Mesendoderm (in vitro differentiated cells): ENCODE data around the gene GSTT4. TPM values are rescaled to one million over a fixed set of nuclear protein-coding genes. Genes with fewer than 3 reads are reported as not detected.

Experiments used
- DNase-seq: peaks from one replicate; pipeline ENCODE4 v3.0.0; 2013
- H2AK5ac ChIP-seq: 2 replicates; pipeline ENCODE4 v1.6.1; 2013; ENCODE audit warnings: low read length, inconsistent platforms
- H2BK120ac ChIP-seq: 2 replicates; pipeline ENCODE4 v1.6.1; 2013; ENCODE audit warnings: low read depth, mild to moderate bottlenecking, low read length, moderate library complexity, mixed read lengths
- H2BK15ac ChIP-seq: replicated peaks from 2 replicates; pipeline ENCODE4 v1.6.1; 2013; ENCODE audit warnings: low read depth, mild to moderate bottlenecking, moderate library complexity
- H2BK5ac ChIP-seq: 2 replicates; pipeline ENCODE4 v1.6.1; 2013; ENCODE audit warnings: low read length, inconsistent platforms
- H3K18ac ChIP-seq: 2 replicates; pipeline ENCODE4 v1.6.1; 2013; ENCODE audit warnings: mild to moderate bottlenecking, low read length, mixed read lengths
- H3K23ac ChIP-seq: one replicate; pipeline ENCODE4 v1.6.1; 2013; ENCODE audit warnings: low read length
- H3K27ac ChIP-seq: 2 replicates; pipeline ENCODE4 v1.5.1; 2013; ENCODE audit warnings: low read depth, mild to moderate bottlenecking, inconsistent platforms, low read length, moderate library complexity
- H3K27me3 ChIP-seq: 2 replicates; pipeline ENCODE4 v1.6.1; 2013; ENCODE audit warnings: low read length, control low read depth, mild to moderate bottlenecking, inconsistent platforms; ENCODE audit not compliant: insufficient read depth, poor library complexity
- H3K36me3 ChIP-seq: 2 replicates; pipeline ENCODE4 v1.6.1; 2013; ENCODE audit warnings: low read length, inconsistent platforms; ENCODE audit not compliant: control insufficient read depth, insufficient read depth
- H3K4ac ChIP-seq: one replicate; pipeline ENCODE4 v1.6.1; 2013; ENCODE audit warnings: low read depth, mild to moderate bottlenecking, low read length, moderate library complexity
- H3K4me1 ChIP-seq: 2 replicates; pipeline ENCODE4 v1.6.1; 2013; ENCODE audit warnings: low read depth, low read length, inconsistent platforms; ENCODE audit not compliant: control insufficient read depth
- H3K4me2 ChIP-seq: 2 replicates; pipeline ENCODE4 v1.6.1; 2013; ENCODE audit warnings: low read length
- H3K4me3 ChIP-seq: 2 replicates; pipeline ENCODE4 v1.5.1; 2013; ENCODE audit warnings: mild to moderate bottlenecking, low read length
- H3K56ac ChIP-seq: one replicate; pipeline ENCODE4 v1.6.1; 2013; ENCODE audit warnings: low read length
- H3K79me1 ChIP-seq: 2 replicates; pipeline ENCODE4 v1.6.1; 2013; ENCODE audit warnings: low read length, inconsistent platforms
- H3K79me2 ChIP-seq: 2 replicates; pipeline ENCODE4 v1.6.1; 2013; ENCODE audit warnings: mild to moderate bottlenecking, low read length; ENCODE audit not compliant: control insufficient read depth, insufficient read depth
- H3K9ac ChIP-seq: 2 replicates; pipeline ENCODE4 v1.6.1; 2013; ENCODE audit warnings: low read length, inconsistent platforms
- H4K5ac ChIP-seq: one replicate; pipeline ENCODE4 v1.6.1; 2013; ENCODE audit warnings: low read length
- H4K8ac ChIP-seq: one replicate; pipeline ENCODE4 v1.6.1; 2013; ENCODE audit warnings: low read depth, mild to moderate bottlenecking, control low read depth, low read length, moderate library complexity
- WGBS: extraction: QIAGEN DNeasy Blood & Tissue Kit; methylation state at CpG from one replicate; pipeline ENCODE4 v1.1.7; 2013; ENCODE audit warnings: low lambda C conversion rate, missing lambda C conversion rate; ENCODE audit not compliant: insufficient coverage; ENCODE audit errors: extremely low coverage; 5-methylcytosine and 5-hydroxymethylcytosine counted together
- polyA plus RNA-seq, 2 experiments: library from polyadenylated mRNA; stranded (reverse); fragments of 200-250 nt; gene quantifications; one replicate each; pipeline ENCODE4 v1.2.3, GENCODE V29; 2013

The GSTT4 gene
- polyA plus RNA-seq (2013, experiment 1 of 2): 0.08 TPM
- 0.06 TPM for polyA plus RNA-seq (2013, experiment 2 of 2)

DNA sequence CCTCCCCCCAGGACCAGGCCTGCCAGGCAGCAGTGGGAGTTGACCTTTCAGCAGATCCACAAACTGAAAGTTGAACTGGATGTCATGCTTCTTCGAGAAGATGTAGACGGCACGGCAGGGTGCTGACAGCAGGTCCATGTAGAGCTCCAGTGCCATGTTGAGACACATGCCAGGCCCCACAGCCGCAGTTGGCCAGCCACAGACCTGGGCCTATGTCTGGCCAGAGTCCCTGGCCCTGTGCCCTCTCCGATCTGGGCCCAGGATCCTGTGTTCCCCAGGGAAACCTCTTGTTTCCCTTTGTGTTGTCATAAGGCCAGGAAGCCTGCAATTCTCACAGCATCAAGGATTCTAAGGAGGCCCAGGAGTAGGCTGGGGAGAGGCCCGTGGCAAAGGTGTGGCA is at the start of gene GSTT4:
Gene GSTT4 (minus strand): TSS at position 253 of the 400 bp plus-strand sequence. CDS start 97 bp downstream, at position 156.
- no peak within 1 kb of the TSS for H3K56ac ChIP-seq
- no peaks in the 10 kb centered on the region for H3K79me2 ChIP-seq
- H2BK120ac ChIP-seq: no peak within 1 kb of the TSS
- no peak within 1 kb of the TSS for H2BK5ac ChIP-seq
- H3K79me1 ChIP-seq: no peaks in the 10 kb centered on the region
- H3K4me3 ChIP-seq: no peak within 1 kb of the TSS
- DNase-seq: no peak
- H3K27ac ChIP-seq: no peak within 1 kb of the TSS
- H3K23ac ChIP-seq: no peak within 1 kb of the TSS
- no CpG with 5 or more reads among the region's 6 CpGs for WGBS
- H3K4me2 ChIP-seq: no peak within 1 kb of the TSS
- H3K18ac ChIP-seq: no peak within 1 kb of the TSS
- H4K8ac ChIP-seq: no peak within 1 kb of the TSS
- H2AK5ac ChIP-seq: no peak within 1 kb of the TSS
- H3K27me3 ChIP-seq: no peaks in the 10 kb centered on the region
- H4K5ac ChIP-seq: no peak within 1 kb of the TSS
- H3K9ac ChIP-seq: no peak within 1 kb of the TSS
- H3K4ac ChIP-seq: no peak within 1 kb of the TSS
- no peaks in the 10 kb centered on the region for H3K36me3 ChIP-seq
- no peaks in the 10 kb centered on the region for H3K4me1 ChIP-seq
- H2BK15ac ChIP-seq: no peak within 1 kb of the TSS

DNA sequence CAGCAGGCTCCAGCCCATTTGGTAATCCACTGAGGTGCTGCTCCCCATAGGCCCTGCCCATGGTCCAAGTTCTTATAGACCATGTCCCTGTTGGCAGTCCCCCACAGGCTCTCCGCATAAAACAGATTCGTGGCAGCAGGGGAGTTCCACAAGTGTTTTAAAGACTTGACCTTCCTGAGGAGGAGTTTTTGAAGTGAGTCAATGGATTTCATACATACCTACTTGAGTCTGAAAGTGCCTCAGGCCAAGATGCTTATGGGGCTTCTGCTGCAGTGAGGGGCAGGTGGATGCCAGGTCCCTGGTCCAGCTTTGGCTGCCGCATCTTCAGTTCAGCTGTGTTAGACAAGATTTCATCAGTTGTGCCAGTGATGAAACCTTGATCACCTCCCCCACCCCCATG is 49.1 kb upstream of the GSTT4 start:
- Histone ChIP-seq H2AK5ac (no peak overlapping the region), H3K56ac (no peak overlapping the region), H3K18ac (no peak overlapping the region), H3K9ac (no peak overlapping the region), H2BK120ac (no peak overlapping the region), H3K79me2 (no peaks in the 10 kb centered on the region), H3K27ac (no peak overlapping the region), H3K23ac (no peak overlapping the region), H3K4me2 (no peak overlapping the region), H2BK5ac (no peak overlapping the region), H3K4ac (no peak overlapping the region), H4K5ac (no peak overlapping the region), H2BK15ac (no peak overlapping the region), H3K4me1 (no peaks in the 10 kb centered on the region), H4K8ac (no peak overlapping the region), H3K4me3 (no peak overlapping the region), H3K79me1 (no peaks in the 10 kb centered on the region), H3K27me3 (no peaks in the 10 kb centered on the region), H3K36me3 (peaks cover 3% of the 10 kb centered on the region)
- peak; percentile 13 for DNase-seq
- WGBS: no CpG with 5 or more reads among the region's 3 CpGs

DNA sequence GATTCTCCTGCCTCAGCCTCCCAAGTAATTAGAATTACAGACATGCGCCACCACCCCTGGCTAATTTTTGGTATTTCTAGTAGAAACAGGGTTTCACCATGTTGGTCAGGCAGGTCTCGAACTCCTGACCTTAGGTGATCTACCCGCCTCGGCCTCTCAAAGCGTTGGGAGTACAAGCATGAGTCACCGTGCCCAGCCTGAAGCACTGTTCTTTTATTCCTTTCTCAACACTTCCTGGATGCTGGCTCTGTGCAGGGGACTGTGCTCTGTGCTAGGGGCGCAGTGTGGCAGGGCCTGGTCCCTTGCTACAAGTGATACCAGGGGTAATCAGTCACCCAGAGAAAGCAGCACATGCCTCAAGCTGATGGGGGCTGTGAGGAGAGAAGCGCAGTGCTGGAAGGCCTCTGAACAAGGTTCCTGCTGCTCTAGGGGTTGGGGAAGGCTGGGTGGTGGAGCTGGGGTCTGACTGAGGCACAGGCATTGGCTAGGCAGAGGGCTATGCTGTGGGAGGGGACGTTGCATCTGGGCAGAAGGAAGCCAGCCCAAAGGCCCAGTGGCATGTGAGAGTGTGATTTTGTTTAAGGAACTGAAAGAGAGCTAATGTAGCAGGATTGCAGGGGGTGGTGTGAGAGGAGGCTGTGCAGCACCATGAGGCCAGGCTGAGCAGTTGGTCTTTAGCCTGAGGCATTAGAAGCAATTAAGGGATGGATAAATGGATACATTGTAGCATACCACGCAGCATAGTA is 48.4 kb upstream of the GSTT4 start:
- Histone ChIP-seq H3K4me1 (no peaks in the 10 kb centered on the region), H2BK15ac (no peak overlapping the region), H3K27ac (no peak overlapping the region), H3K27me3 (no peaks in the 10 kb centered on the region), H4K8ac (no peak overlapping the region), H3K4me3 (no peak overlapping the region), H2BK120ac (no peak overlapping the region), H3K23ac (no peak overlapping the region), H3K79me2 (no peaks in the 10 kb centered on the region), H4K5ac (no peak overlapping the region), H3K36me3 (peaks cover 4% of the 10 kb centered on the region), H3K18ac (no peak overlapping the region), H3K56ac (no peak overlapping the region), H3K4me2 (no peak overlapping the region), H2AK5ac (no peak overlapping the region), H3K4ac (no peak overlapping the region), H3K9ac (no peak overlapping the region), H3K79me1 (no peaks in the 10 kb centered on the region), H2BK5ac (no peak overlapping the region)
- no CpG with 5 or more reads among the region's 10 CpGs for WGBS
- no peak for DNase-seq

DNA sequence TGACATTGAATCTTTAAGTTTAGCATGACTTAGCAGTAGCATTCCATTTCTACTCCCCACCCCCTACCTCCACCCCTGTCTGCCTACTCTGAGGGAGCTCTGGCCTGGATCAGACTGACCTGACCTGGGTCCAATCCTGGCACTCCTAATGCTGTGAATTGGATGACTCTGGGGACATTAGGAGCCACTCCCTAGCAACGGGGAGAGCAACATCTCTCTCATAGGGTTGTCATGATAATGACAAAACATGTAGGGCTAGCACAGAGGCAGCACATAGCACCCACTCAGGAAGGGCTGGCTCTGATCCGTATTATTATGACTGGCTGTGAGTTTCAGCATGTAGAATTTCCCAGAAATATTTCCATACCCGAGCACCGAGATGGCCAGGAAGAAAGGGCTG is 46.3 kb upstream of the GSTT4 start:
- H3K4me2 ChIP-seq: no peak overlapping the region
- H2AK5ac ChIP-seq: no peak overlapping the region
- peaks cover 4% of the 10 kb centered on the region for H3K36me3 ChIP-seq
- H3K18ac ChIP-seq: no peak overlapping the region
- H3K79me2 ChIP-seq: no peaks in the 10 kb centered on the region
- H3K4me1 ChIP-seq: no peaks in the 10 kb centered on the region
- no peak overlapping the region for H3K4ac ChIP-seq
- DNase-seq: no peak
- WGBS: no CpG with 5 or more reads among the region's 4 CpGs
- H4K8ac ChIP-seq: no peak overlapping the region
- H2BK120ac ChIP-seq: no peak overlapping the region
- no peak overlapping the region for H3K9ac ChIP-seq
- no peaks in the 10 kb centered on the region for H3K27me3 ChIP-seq
- no peak overlapping the region for H2BK5ac ChIP-seq
- no peak overlapping the region for H3K23ac ChIP-seq
- H2BK15ac ChIP-seq: no peak overlapping the region
- H3K56ac ChIP-seq: no peak overlapping the region
- no peak overlapping the region for H3K4me3 ChIP-seq
- no peaks in the 10 kb centered on the region for H3K79me1 ChIP-seq
- H4K5ac ChIP-seq: no peak overlapping the region
- H3K27ac ChIP-seq: no peak overlapping the region

DNA sequence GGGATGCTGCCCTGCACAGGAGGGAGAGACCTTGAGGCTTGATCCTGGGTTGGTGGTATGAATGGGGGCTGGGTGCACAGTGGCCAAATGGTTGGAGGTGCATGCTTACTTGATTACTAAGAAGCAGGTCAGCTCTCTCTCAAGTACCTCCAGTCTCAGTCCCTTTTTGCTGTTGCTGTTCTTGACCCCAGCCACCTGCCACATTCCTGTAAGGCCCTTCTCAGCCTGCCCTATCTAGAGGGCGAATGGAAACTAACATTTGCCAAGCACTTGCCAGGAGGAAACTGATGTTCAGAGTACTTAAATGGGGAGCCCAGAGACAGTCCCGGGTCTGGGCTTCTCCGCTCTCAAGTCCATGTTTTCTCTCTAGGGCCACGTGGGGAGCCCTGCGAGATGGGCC is 45.8 kb upstream of the GSTT4 start:
- Histone ChIP-seq H2BK120ac (no peak overlapping the region), H2AK5ac (no peak overlapping the region), H4K5ac (no peak overlapping the region), H3K27ac (no peak overlapping the region), H3K9ac (no peak overlapping the region), H3K4me1 (no peaks in the 10 kb centered on the region), H3K27me3 (no peaks in the 10 kb centered on the region), H3K79me2 (no peaks in the 10 kb centered on the region), H3K4me2 (no peak overlapping the region), H3K18ac (no peak overlapping the region), H3K4me3 (no peak overlapping the region), H3K4ac (no peak overlapping the region), H2BK5ac (no peak overlapping the region), H3K56ac (no peak overlapping the region), H3K23ac (no peak overlapping the region), H3K79me1 (no peaks in the 10 kb centered on the region), H3K36me3 (peaks cover 4% of the 10 kb centered on the region), H2BK15ac (no peak overlapping the region), H4K8ac (no peak overlapping the region)
- WGBS: no CpG with 5 or more reads among the region's 5 CpGs
- DNase-seq: no peak

DNA sequence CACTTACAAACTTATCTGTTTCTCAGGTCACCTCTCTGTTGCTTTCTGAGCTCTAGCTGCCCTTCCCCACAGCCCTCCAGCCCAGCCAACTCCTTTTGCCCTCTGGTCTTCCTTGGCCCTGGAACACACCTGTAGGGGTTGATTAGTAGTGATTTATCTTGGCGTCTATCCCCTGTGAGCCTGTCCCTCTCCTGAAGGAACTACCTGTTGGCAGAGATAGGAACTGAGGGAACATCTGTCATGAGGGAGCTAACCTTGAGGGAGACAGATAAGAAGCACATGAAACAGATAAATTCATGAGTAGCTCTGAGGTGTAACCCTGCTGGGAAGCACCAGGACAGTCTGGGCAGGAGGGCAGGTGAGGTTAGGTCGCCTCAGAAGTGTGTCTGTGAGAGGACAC is 44.7 kb upstream of the GSTT4 start:
- Histone ChIP-seq H4K5ac (no peak overlapping the region), H3K4me2 (no peak overlapping the region), H2BK120ac (no peak overlapping the region), H3K23ac (peak overlapping the region; percentile 24), H3K4me1 (no peaks in the 10 kb centered on the region), H3K79me2 (no peaks in the 10 kb centered on the region), H2BK5ac (no peak overlapping the region), H3K27me3 (no peaks in the 10 kb centered on the region), H2AK5ac (no peak overlapping the region), H3K79me1 (no peaks in the 10 kb centered on the region), H3K56ac (no peak overlapping the region), H3K9ac (no peak overlapping the region), H2BK15ac (no peak overlapping the region), H4K8ac (no peak overlapping the region), H3K4ac (no peak overlapping the region), H3K27ac (no peak overlapping the region), H3K36me3 (peaks cover 4% of the 10 kb centered on the region), H3K18ac (no peak overlapping the region), H3K4me3 (no peak overlapping the region)
- no CpG with 5 or more reads among the region's 2 CpGs for WGBS
- DNase-seq: no peak
